T-cell (primary cell): ENCODE results near the gene LRRC59. TPM values are rescaled to one million over a fixed set of nuclear protein-coding genes. Genes with fewer than 3 reads are reported as not detected.
"Not testable (repeated sequence)": the region's sequence is repeated elsewhere in the genome, so short reads cannot be mapped to it uniquely, and the experiment has no call there.

ENCODE experiments used
- ATAC-seq, 4 experiments: fragments of 200-7000 bp in 3 of 4; fragments of 150-1000 bp in 1 of 4; cut with Tn5 transposase; replicated peaks in 1 of 4; 1 replicate in 3 of 4; 2 replicates in 1 of 4; pipeline ENCODE4 v1.10.0; 2021; ENCODE audit warnings: moderate library complexity in 3 of 4, mild to moderate bottlenecking in 2 of 4, moderate number of reproducible peaks in 1 of 4
- CTCF ChIA-PET, 2 donors: fragments of 300-600 bp; sonication (Branson Sonifier 250); formaldehyde crosslinking; loops; one replicate each; lab custom pipeline; 2022; ENCODE audit warnings: antibody characterized with exemption in 2 of 2; lab: Charles Lee
- POLR2A ChIA-PET, 2 donors: fragments of 300-600 bp; sonication (Branson Sonifier 250); formaldehyde crosslinking; loops; one replicate each; lab custom pipeline; 2022; ENCODE audit warnings: antibody characterized with exemption in 2 of 2; lab: Charles Lee
- DNase-seq, 35 experiments: peaks; one replicate each; pipeline versions ENCODE4 v3.0.0 to v3.0.0-alpha.2; 2013 to 2023
- H3K27ac ChIP-seq: one replicate; pipeline ENCODE4 v1.5.1; 2013; ENCODE audit warnings: low read length
- H3K27me3 ChIP-seq, 2 experiments: replicated peaks in 1 of 2; 1 replicate in 1 of 2; 2 replicates in 1 of 2; pipeline versions ENCODE4 v1.6.1 to v1.7.0; 2013; ENCODE audit warnings: low read length in 1 of 2, mixed read lengths in 1 of 2; ENCODE audit not compliant: control insufficient read depth in 2 of 2, insufficient read depth in 2 of 2; ENCODE audit errors: extremely low read depth in 1 of 2
- H3K36me3 ChIP-seq, 2 donors: 1 replicate in 1 of 2; 2 replicates in 1 of 2; pipeline versions ENCODE4 v1.6.1 to v1.7.0; 2013; ENCODE audit warnings: low read length in 1 of 2; ENCODE audit not compliant: control insufficient read depth in 2 of 2, insufficient read depth in 1 of 2; ENCODE audit errors: extremely low read depth in 1 of 2
- H3K4me1 ChIP-seq, 2 experiments: 1 replicate in 1 of 2; 2 replicates in 1 of 2; pipeline versions ENCODE4 v1.6.1 to v1.7.0; 2013; ENCODE audit warnings: low read length in 2 of 2, mixed read lengths in 1 of 2; ENCODE audit not compliant: insufficient read depth in 2 of 2, control insufficient read depth in 1 of 2; ENCODE audit errors: extremely low read depth in 1 of 2
- H3K4me3 ChIP-seq, 2 donors: 1 replicate in 1 of 2; 2 replicates in 1 of 2; pipeline versions ENCODE4 v1.5.1 to v1.7.0; 2013; ENCODE audit warnings: mild to moderate bottlenecking in 2 of 2, low read length in 1 of 2, moderate library complexity in 1 of 2; ENCODE audit not compliant: control insufficient read depth in 1 of 2; ENCODE audit errors: extremely low read depth in 1 of 2
- H3K9me3 ChIP-seq: 2 replicates; pipeline ENCODE4 v1.7.0; 2013
- H3K27ac Mint-ChIP-seq, 2 donors: one replicate each; pipeline ENCODE4 v1.8.0; 2020 to 2021; ENCODE audit warnings: mild to moderate bottlenecking in 2 of 2, mixed read lengths in 2 of 2
- H3K27me3 Mint-ChIP-seq, 2 donors: one replicate each; pipeline ENCODE4 v1.8.0; 2021 to 2022; ENCODE audit warnings: mixed read lengths in 2 of 2
- H3K36me3 Mint-ChIP-seq: one replicate; pipeline ENCODE4 v1.8.0; 2021; ENCODE audit warnings: mixed read lengths
- H3K4me1 Mint-ChIP-seq, 3 donors: one replicate each; pipeline ENCODE4 v1.8.0; 2020 to 2022; ENCODE audit warnings: mixed read lengths in 3 of 3, mild to moderate bottlenecking in 1 of 3
- H3K4me3 Mint-ChIP-seq, 3 donors: one replicate each; pipeline ENCODE4 v1.8.0; 2020 to 2022; ENCODE audit warnings: mild to moderate bottlenecking in 3 of 3, mixed read lengths in 3 of 3, moderate library complexity in 3 of 3
- H3K9me3 Mint-ChIP-seq, 3 donors: one replicate each; pipeline ENCODE4 v1.8.0; 2020 to 2022; ENCODE audit warnings: mixed read lengths in 3 of 3
- WGBS: methylation state at CpG from one replicate; pipeline ENCODE4 v1.1.5; 2013; ENCODE audit warnings: missing lambda C conversion rate; ENCODE audit not compliant: insufficient coverage; 5-methylcytosine and 5-hydroxymethylcytosine counted together
- total RNA-seq, 35 experiments: library from RNA in 6 of 35; stranded (reverse) in 6 of 35; fragments of 120-200 nt in 1 of 35; gene quantifications; one replicate each; pipeline versions ENCODE4 v1.2.1 to v1.2.4 and lab custom pipeline; 2013 to 2026

LRRC59 gene
- total RNA-seq, 5 donors from 2014 or later (not counting 1 experiment from before 2014, with no cell fraction given): 29.4 to 41.7 (median 33.1) TPM

DNA sequence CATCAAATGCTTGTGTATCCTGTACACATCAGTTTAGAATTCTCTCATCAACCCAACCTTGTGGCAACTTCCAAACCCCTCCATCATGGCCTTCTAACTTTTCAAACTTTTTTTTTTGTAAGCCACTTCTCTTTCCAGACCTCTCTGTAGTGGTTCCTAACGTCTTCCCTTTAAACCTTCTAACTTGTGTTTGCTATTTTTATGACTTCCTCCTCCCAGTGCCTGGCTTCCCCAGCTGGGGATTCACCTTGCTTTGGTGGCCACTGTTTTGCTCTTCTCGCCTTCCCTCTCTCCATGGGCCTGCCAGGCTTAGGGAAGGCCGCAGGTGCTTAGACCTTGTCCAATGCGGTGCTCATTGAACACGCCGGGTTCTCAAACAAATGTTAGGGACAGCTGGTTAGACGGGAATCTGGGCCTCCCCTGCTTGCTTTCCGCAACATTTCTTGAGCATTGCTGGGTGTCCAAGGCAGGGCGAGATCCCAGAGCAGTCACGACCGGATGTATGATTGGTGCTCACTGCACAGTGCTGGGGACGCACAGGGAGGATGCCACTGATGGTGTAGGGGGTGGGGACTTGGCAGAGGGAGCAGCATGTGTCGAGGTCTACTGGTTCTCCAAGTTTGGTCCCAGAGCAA lies 52.5 kb downstream of the LRRC59 start:
- no peak for ATAC-seq
- Histone ChIP-seq H3K4me1 (peaks cover 8 to 31% of the 10 kb centered on the region in 2 experiments), H3K36me3 (no peaks in the 10 kb centered on the region), H3K27me3 (peaks cover 0 to 4% of the 10 kb centered on the region in 2 experiments), H3K4me3 (no peak overlapping the region), H3K9me3 (no peaks in the 10 kb centered on the region), H3K27ac (no peak overlapping the region)
- Mint-ChIP-seq H3K27ac (peak overlapping the region in 1 of 2 donors; percentile 74), H3K4me1 (peaks cover 30 to 38% (median 30%) of the 10 kb centered on the region in 3 donors), H3K36me3 (no peaks in the 10 kb centered on the region), H3K9me3 (no peaks in the 10 kb centered on the region), H3K27me3 (no peaks in the 10 kb centered on the region), H3K4me3 (peak overlapping the region; percentile 73 to 82 (median 77))
- 92% methylated on average over 12 of the region's 13 CpGs for WGBS
- peak in 2 of 35 experiments; percentile 12 to 18 for DNase-seq
- ChIA-PET POLR2A (interaction anchor here in 1 of 2 donors (0.6 kb wide), 1 partner anchor 542 kb away, joined by 4 read pairs; no protein-coding TSS in a partner anchor), CTCF (interaction anchor here in 1 of 2 donors (0.6 kb wide), 1 partner anchor 53 kb away, joined by 3 read pairs; no protein-coding TSS in a partner anchor)

DNA sequence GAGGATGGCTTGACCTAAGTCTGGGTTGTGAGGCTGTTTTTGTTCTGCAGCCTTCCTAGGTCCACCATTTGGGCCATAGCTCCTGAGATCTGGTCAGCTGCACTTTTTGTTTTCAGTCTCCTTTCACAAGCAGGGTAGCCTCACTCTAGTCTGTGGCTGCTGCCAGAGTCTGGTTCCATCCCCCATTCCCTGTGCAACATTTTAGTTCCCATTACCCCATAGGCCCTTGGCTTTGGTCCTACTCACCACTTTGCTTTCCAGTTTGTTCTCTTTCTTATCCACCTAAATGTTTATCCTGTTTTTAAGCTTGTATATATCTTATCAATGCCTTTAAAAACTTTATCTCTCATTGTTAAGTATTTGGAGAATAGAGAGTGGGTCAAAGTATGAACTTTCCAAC lies 57.9 kb downstream of the LRRC59 start:
- ATAC-seq (no peak), DNase-seq (no peak)
- H3K27ac ChIP-seq: no peak overlapping the region
- CTCF ChIA-PET: no interaction called here
- peaks cover 0 to under 1% (median 0%) of the 10 kb centered on the region in 3 donors for H3K4me1 Mint-ChIP-seq
- no peak overlapping the region for H3K4me3 Mint-ChIP-seq
- no peak overlapping the region for H3K4me3 ChIP-seq
- H3K27ac Mint-ChIP-seq: no peak overlapping the region
- H3K27me3 Mint-ChIP-seq: no peaks in the 10 kb centered on the region
- H3K36me3 ChIP-seq: no peaks in the 10 kb centered on the region
- no peaks in the 10 kb centered on the region for H3K4me1 ChIP-seq
- H3K9me3 Mint-ChIP-seq: peaks cover 0 to 11% (median 4%) of the 10 kb centered on the region in 3 donors
- POLR2A ChIA-PET: no interaction called here
- H3K36me3 Mint-ChIP-seq: no peaks in the 10 kb centered on the region
- peaks cover 0 to 4% of the 10 kb centered on the region in 2 experiments for H3K27me3 ChIP-seq
- H3K9me3 ChIP-seq: peaks cover 2% of the 10 kb centered on the region

DNA sequence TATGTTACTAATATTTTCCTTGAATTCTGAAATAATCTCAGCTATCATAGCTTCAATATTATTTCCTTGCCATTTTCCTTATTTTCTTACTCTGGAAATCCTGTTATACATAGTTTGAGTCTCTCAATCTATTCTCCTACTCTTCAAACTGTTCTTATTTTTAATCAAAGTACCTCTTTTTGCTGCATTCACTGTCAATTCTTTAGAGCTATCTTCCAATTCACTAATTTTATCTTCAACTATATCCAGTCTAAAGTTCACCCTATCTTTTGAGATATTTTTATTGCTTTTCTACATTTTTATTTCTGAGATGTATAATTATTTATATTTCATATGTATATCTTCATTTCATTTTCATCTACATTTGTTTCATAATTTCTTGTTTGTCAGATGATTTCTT lies 58.7 kb downstream of the LRRC59 start:
- Histone ChIP-seq H3K36me3 (no peaks in the 10 kb centered on the region), H3K4me3 (no peak overlapping the region), H3K27ac (no peak overlapping the region), H3K9me3 (peaks cover 2% of the 10 kb centered on the region), H3K27me3 (peaks cover 0 to 4% of the 10 kb centered on the region in 2 experiments), H3K4me1 (no peaks in the 10 kb centered on the region)
- ChIA-PET POLR2A (no interaction called here), CTCF (no interaction called here)
- Mint-ChIP-seq H3K9me3 (peaks cover 0 to 11% (median 4%) of the 10 kb centered on the region in 3 donors), H3K36me3 (no peaks in the 10 kb centered on the region), H3K27ac (no peak overlapping the region), H3K4me1 (peaks cover 3 to 4% (median 4%) of the 10 kb centered on the region in 3 donors), H3K27me3 (no peaks in the 10 kb centered on the region), H3K4me3 (no peak overlapping the region)
- no peak for ATAC-seq
- DNase-seq: no peak

DNA sequence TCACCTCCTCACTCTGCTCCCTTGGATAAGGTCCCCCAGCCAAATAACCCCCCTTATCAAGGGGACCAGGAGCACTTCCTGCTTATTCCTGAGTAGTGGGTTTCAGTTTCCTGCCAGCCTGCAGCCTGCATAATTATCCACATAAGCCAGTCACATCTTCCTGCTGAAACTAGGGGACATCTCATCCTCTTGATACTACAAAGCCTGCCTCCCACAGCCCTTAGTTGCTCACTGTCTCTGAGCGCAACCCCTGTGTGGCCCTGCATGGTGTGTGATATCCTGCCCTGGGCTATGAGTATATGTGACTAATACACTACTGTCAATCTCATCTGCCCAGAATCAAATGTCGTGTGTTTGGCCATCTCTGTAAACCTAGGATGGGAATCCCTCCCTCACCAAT lies 59.4 kb downstream of the LRRC59 start:
- no peak for DNase-seq
- POLR2A ChIA-PET: no interaction called here
- Histone ChIP-seq H3K27me3 (peaks cover 0 to 7% of the 10 kb centered on the region in 2 experiments), H3K4me3 (no peak overlapping the region), H3K36me3 (no peaks in the 10 kb centered on the region), H3K9me3 (peaks cover 2% of the 10 kb centered on the region), H3K4me1 (peaks cover 0 to 2% of the 10 kb centered on the region in 2 experiments), H3K27ac (no peak overlapping the region)
- CTCF ChIA-PET: no interaction called here
- Mint-ChIP-seq H3K4me3 (no peak overlapping the region), H3K9me3 (peaks cover 0 to 11% (median 4%) of the 10 kb centered on the region in 3 donors), H3K27me3 (no peaks in the 10 kb centered on the region), H3K36me3 (no peaks in the 10 kb centered on the region), H3K27ac (no peak overlapping the region), H3K4me1 (peaks cover 7 to 8% (median 8%) of the 10 kb centered on the region in 3 donors)
- ATAC-seq: no peak
- no CpG with 5 or more reads among the region's 2 CpGs for WGBS

DNA sequence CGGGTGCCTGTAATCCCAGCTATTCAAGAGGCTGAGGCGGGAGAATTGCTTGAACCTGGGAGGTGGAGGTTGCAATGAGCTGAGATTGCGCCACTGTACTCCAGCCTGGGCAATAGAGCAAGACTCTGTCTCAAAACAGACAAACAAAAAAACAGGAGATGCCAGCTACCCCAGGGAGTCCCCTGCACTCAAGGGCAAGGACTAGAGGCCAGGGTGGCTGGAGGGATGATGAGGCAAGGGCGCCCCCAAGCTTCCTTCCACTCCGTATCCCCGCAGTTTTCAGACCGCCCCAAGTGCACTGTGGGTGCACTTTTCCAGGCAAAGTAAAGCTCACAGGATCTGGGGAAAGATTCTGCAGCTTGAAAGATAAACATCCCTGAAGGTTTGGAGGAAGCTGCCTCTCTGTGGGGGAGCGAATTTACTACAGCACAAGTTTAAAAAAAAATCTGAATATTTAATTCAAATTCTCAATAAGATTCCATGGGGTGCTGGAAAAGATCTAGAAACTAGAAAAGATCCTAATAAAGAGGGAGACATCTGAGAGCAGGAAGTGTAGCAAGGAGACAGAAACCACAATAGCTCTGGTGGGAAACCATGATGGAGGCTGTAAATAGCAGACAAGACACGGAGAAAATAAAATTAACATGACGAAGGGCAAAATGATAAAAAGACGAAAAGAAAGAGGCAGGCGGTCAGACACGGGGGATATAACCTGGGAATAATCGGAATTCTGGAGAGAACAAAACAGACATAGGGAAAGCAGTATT lies 63.8 kb downstream of the LRRC59 start:
- Mint-ChIP-seq H3K4me3 (peak overlapping the region in 2 of 3 donors; percentile 39 to 60), H3K27me3 (peaks cover 3 to 10% of the 10 kb centered on the region in 2 donors), H3K4me1 (peaks cover 7 to 11% (median 8%) of the 10 kb centered on the region in 3 donors)
- POLR2A ChIA-PET, H3K36me3 ChIP-seq, H3K27ac Mint-ChIP-seq, H3K36me3 Mint-ChIP-seq, H3K4me3 ChIP-seq, DNase-seq, H3K27ac ChIP-seq, H3K9me3 Mint-ChIP-seq, H3K4me1 ChIP-seq, ATAC-seq, H3K9me3 ChIP-seq: not testable (repeated sequence)
- CTCF ChIA-PET: interaction anchor here (0.6 kb wide), 2 partner anchors 38 to 459 kb away, joined by 3 to 4 read pairs; no protein-coding TSS in a partner anchor
- WGBS: 100% methylated on average over 2 of the region's 14 CpGs
- peaks cover 0 to 29% of the 10 kb centered on the region in 2 experiments for H3K27me3 ChIP-seq

DNA sequence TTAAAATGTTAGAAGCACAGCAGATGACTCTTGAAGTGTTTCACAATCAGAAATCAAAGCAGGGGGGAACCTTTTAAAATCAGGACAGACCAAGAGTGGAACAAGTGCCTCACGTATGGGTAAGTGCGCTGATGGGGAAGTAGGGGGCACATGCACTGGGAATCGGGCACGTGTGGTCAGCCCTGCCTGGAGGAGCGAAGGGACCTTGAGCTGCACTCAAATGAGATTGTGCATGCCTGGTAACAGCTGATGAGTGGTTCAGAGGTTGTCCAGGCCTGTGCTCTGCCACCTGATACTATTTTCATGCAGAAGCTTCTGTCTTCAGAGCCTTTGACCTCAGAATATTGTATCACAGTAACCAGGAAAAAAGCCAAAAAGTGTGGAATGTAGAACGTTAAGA lies 65.1 kb downstream of the LRRC59 start:
- Mint-ChIP-seq H3K27me3 (peaks cover 3 to 10% of the 10 kb centered on the region in 2 donors), H3K4me3 (no peak overlapping the region), H3K36me3 (no peaks in the 10 kb centered on the region), H3K27ac (no peak overlapping the region), H3K9me3 (no peaks in the 10 kb centered on the region), H3K4me1 (peaks cover 7 to 11% (median 8%) of the 10 kb centered on the region in 3 donors)
- Histone ChIP-seq H3K27me3 (peaks cover 0 to 29% of the 10 kb centered on the region in 2 experiments), H3K36me3 (no peaks in the 10 kb centered on the region), H3K9me3 (no peaks in the 10 kb centered on the region), H3K27ac (no peak overlapping the region), H3K4me1 (peaks cover 0 to 2% of the 10 kb centered on the region in 2 experiments), H3K4me3 (no peak overlapping the region)
- 83% methylated on average over 5 of the region's 6 CpGs for WGBS
- ATAC-seq (no peak), DNase-seq (no peak)
- POLR2A ChIA-PET: no interaction called here
- CTCF ChIA-PET: no interaction called here
